ENCODE results near the gene CRYBB3. TPM values are rescaled to one million over a fixed set of nuclear protein-coding genes. Genes with fewer than 3 reads are reported as not detected.
"Not testable (repeated sequence)": the region's sequence is repeated elsewhere in the genome, so short reads cannot be mapped to it uniquely, and the experiment has no call there.

The CRYBB3 gene
- total RNA-seq, 1 experiment from 2014 or later, result 0.39 TPM

DNA sequence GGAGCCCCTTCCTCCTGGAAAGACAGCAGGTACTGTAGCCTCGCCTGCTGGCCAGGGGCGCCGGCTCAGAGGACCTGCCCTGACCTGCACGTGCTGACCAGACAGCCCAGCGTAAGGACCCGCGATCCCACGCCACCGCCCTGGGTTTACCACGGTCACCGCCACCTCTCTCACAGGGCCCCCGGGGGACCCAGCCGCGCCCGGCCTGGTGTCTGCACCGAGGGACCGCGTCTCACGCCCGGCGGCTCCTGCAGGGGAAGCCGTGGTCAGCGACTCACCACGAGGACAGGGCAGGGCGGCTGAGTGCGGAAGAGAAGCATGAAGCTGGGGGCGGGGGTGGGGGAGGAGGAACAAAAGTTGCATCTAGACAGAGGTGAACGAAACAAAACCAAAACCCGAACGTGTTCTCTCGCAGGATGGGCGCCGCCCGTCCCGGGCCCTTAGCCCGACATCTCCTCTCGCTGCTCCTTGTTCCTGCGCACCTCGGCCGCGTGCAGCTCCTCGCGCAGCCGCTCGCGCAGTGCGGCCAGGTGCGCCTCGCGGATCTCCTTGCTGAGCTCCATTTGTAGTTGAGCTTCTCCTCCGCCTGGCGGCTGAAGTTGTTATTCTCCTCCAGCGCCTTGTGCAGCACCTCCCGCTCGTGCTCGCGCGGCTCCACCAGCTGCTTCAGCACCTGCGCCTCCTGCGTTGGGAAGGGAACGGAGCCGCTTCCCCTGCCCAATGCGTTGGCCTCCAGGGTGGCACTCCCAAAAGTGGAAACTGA is 20.6 kb upstream of the CRYBB3 start:
- DNase-seq, result peak; percentile 82
- H3K4me2 ChIP-seq (ENCODE audit: insufficient read depth, insufficient read length, low read length); H3K4me1 Mint-ChIP-seq; H3K9me3 ChIP-seq (ENCODE audit: control insufficient read depth, low read depth, low read length); H3K27ac ChIP-seq (ENCODE audit: insufficient read length, low read depth, low read length); H3T11ph ChIP-seq (ENCODE audit: low read length); H3K4me1 ChIP-seq (ENCODE audit: insufficient read depth, low read length); H3K14ac ChIP-seq (ENCODE audit: insufficient read depth, low read length); H4K20me1 ChIP-seq (ENCODE audit: control insufficient read depth, insufficient read depth, insufficient read length); H3K79me1 ChIP-seq (ENCODE audit: insufficient read depth, low read depth, low read length, poor library complexity, severe bottlenecking); H2AK5ac ChIP-seq (ENCODE audit: insufficient read length, low read length); H2BK12ac ChIP-seq (ENCODE audit: insufficient read length, low read depth, low read length); H3K9me3 Mint-ChIP-seq; H3K79me2 ChIP-seq (ENCODE audit: insufficient read depth, low read length); H3K4ac ChIP-seq (ENCODE audit: low read depth, low read length); H3K23me2 ChIP-seq (ENCODE audit: insufficient read length, low read depth, low read length, poor library complexity, severe bottlenecking); H3K27me3 Mint-ChIP-seq (ENCODE audit: low read depth); H2AFZ ChIP-seq (ENCODE audit: low read length); H4K8ac ChIP-seq (replicated peaks; ENCODE audit: insufficient read length, low read depth, low read length); H3K27me3 ChIP-seq (ENCODE audit: insufficient read depth, low read length); H3K56ac ChIP-seq (ENCODE audit: insufficient read length, low read depth, low read length); H3K9ac ChIP-seq (ENCODE audit: extremely low read depth, insufficient read length, low read length); H3K4me3 Mint-ChIP-seq; H4K5ac ChIP-seq (ENCODE audit: insufficient read length, low read depth, low read length); H3K18ac ChIP-seq (ENCODE audit: insufficient read length, low read depth, low read length); H3K23ac ChIP-seq (ENCODE audit: insufficient read length, low read depth, low read length); H4K91ac ChIP-seq (ENCODE audit: insufficient read length, low read depth, low read length); H2BK120ac ChIP-seq (ENCODE audit: low read depth, low read length, poor library complexity, severe bottlenecking); H2BK15ac ChIP-seq (ENCODE audit: low read depth, low read length); H2BK20ac ChIP-seq (ENCODE audit: low read depth, low read length, poor library complexity, severe bottlenecking); H2BK5ac ChIP-seq (ENCODE audit: insufficient read length, low read length): not testable (repeated sequence)
- WGBS (ENCODE audit: extremely low coverage, insufficient read length, low lambda C conversion rate), result no CpG with 5 or more reads among the region's 63 CpGs
- peaks cover 10 to 40% (median 20%) of the 10 kb centered on the region in 3 experiments for H3K36me3 Mint-ChIP-seq (ENCODE audit: insufficient read depth in 1 of 3, low read depth in 3 of 3)
- H3K27ac Mint-ChIP-seq, result peak overlapping the region in 1 of 3 experiments; percentile 53; a peak in 1 of 7 replicates

Data from H9 (cell line).